Metanephros (tissue), 2 donors: ENCODE results near the gene SLC16A11. TPM values are rescaled to one million over a fixed set of nuclear protein-coding genes. Genes with fewer than 3 reads are reported as not detected.

ENCODE experiments used
- small RNA-seq: library from RNA; depleted of rRNA; stranded (forward); fragments of <200 nt; gene quantifications from one replicate; pipeline ENCODE3, GENCODE V24; 2014; ENCODE audit warnings: low replicate concordance
- total RNA-seq: library from RNA; depleted of rRNA; stranded (reverse); fragments of >200 nt; gene quantifications from one replicate; pipeline ENCODE4 v1.2.3, GENCODE V29; 2014

The SLC16A11 gene, protein sequence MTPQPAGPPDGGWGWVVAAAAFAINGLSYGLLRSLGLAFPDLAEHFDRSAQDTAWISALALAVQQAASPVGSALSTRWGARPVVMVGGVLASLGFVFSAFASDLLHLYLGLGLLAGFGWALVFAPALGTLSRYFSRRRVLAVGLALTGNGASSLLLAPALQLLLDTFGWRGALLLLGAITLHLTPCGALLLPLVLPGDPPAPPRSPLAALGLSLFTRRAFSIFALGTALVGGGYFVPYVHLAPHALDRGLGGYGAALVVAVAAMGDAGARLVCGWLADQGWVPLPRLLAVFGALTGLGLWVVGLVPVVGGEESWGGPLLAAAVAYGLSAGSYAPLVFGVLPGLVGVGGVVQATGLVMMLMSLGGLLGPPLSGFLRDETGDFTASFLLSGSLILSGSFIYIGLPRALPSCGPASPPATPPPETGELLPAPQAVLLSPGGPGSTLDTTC
- total RNA-seq: 0.41 TPM

DNA sequence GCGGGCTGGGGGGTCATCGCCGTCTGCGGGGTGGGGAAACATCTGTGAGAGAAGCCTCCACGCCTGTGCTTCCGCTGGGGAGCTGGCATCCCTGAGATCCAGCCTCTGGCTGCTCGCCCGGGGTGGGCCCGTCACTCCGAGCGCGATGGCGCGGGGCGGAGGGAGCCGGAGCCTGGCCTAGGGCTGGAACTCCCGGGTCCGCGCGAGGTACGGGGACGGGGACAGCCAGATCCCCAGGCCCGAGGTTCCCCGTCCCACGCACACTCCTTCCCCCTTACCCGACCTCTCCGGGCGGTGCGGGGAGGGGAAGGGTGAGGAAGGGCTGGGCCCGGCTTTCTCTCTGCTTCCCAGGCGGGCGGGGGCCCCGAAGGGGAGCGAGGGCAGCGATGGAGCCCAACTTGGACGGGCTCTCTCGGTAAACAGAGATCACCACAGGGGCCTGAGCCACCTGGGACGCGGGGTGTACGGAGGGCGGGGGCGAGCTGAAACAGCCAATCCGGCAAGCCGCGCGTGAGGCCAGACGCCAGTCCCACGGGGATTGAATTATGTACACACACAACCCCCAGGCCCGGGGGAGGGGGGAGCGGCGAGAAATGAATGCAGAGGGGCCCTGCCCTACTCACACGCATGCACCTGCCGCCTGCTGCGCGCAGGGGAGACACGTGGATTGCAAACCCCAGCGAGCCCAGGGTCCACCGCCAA, at the start of gene SLC16A11:
Gene SLC16A11, minus strand, starts transcription at position 596 of the 702 bp plus-strand sequence. Its CDS starts 579 bp downstream, at position 17.

DNA sequence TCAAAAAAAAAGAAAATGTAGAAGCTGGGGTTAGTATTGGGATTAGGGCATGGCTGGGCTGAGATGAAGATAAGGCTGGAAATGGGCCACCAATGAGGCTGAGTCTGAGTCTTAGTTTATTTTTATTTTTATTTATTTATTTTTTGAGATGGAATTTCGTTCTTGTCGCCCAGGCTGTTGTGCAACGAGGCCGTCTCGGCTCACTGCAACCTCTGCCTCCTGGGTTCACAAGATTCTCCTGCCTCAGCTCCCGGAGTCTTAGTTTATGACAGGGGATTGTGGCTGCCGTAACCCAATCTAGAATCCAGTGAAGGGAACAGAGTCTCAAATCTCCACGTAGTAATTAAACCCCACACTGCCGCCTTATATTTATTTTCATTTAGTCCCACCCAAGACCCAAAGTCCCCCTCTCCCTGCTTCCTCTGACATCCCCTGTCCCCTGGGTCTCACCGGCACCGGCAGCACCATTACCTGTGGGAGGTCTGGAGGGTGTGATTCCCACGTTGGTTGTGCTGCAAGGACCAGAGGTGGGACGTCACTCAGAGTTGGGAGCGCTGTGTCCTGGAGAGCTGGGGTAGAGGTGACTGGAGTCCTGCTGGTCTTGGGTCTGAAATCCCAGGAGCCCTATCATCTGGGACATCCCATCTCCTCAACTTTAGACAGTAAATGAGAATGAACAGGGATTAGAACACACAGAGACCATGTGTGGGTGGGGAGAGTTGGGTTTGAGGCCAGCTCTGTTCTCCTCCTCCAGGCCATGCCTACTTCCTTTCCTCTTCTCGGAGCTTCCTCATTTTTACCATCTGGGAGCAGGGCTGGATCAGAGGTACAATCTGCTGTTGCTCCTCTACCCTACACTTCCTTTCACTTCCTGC, 35.9 kb upstream of the SLC16A11 start, which contains the start of gene CLEC10A:
Gene CLEC10A, minus strand, starts transcription at position 671 of the 875 bp plus-strand sequence. CDS start 1,439 bp downstream, outside the sequence.

DNA sequence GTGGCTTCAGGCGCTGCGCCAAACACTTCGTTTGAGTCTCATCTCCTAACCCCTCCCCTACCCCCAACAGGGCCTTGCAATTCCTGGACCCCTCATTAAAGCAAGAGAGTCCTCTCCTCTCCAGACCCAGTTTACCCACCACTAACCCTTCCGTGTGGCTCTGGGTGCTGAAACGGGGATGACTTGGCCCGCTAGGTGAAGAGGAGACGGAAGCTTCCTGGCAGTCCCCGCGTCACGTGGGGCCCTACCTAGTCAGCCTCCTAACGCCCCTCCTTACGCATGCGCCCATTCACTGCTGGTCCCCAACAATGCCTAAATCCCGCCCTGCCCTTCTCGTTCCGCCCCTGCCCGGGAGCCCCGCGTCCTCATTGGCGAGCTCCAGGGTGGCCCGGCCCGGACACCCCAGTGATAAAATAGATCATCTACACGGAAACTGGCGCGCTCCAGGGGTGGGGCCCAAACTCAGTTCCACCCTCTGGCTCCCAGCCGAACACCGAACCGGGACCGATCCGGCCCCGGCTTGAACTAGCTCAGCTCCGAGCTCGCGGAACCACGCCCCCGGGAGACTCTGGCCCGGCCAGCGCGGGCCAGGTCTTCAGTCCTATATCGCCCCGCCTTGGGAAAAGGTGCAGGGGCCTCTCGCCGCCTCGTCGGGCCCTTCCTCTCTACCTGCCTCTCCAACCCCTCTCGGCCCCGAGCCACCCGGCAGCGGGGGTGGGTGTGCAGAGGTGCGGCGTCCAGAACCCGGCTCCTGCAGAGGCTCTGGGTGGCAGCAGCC, 8.1 kb downstream of the SLC16A11 start, which contains the start of gene SLC16A13:
Gene SLC16A13, plus strand, starts transcription at position 425 of the 778 bp plus-strand sequence. CDS start 368 bp downstream, outside the sequence.

DNA sequence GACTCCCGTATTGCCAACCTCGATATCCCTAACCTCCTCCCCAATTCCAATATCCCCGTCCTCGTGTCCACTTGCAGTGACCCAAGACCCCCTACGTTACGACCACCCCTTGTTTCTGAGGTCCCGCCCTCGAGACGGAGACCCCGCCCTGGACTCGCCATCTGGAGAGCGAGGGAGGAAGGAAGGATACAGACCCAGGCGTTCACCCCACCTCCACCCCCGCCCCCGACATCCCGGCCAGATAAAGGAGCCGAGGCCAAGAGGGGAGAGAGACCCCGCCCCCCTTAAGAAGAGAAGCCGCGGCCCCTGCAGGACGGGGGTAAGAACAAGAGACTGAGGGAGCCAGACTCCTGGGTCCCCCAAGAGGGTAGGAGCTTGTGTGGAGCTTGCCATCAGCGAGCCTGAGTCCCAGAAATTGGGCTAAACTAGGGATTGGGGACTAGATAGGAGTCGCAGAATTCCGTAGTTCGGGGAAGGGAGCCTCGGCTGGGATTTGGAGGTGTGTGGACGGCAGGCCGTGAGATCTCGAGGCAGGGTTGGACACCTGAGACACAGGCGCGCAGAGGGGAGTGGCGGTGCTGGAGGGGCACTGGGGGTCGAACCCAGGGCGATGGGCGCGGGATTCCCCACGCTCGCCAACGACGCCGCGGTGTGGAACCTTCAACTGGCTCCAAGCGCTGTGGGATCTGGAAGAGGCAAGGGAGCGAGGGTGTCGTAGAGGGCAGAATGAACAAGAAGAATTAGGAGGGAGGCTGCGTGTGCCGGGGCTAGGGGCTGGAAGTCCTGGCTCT, 20.9 kb downstream of the SLC16A11 start, which contains the start of gene BCL6B:
Gene BCL6B, plus strand, starts transcription at position 270 of the 791 bp plus-strand sequence. CDS start 622 bp downstream, outside the sequence.

DNA sequence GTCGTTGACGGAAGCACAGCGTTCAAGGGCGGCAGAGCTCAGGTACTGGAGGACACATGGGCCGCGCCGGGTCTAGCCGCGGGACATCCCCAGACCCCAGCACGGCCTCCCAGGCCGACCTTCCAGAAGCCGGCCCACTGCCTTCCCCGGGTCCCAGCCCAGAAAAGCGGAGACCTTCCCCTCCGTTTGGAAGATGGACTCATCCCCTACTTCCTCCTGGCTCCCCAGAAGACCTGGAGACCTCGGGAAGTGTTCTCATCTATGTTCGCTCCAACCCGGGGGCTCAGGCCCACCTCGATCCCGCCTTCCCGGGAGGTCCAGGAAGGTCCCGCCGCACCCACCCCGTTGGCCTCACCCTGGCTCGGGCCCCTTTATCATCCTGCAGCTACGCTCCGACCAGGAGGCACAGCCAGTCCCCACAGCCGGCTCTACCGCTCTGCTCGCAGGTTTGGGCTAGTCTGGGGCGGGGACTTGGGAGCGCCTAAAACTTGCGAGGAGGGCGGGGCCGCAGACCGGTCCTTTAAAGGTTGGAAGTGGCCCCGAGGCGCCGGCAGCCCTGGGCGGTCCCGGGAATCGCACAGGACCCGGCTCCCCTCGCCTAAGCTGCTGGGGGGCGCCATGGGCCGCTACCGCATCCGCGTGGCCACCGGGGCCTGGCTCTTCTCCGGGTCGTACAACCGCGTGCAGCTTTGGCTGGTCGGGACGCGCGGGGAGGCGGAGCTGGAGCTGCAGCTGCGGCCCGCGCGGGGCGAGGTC, 48.2 kb downstream of the SLC16A11 start, which contains the start of gene ALOX12:
Gene ALOX12, plus strand, starts transcription at position 550 of the 756 bp plus-strand sequence. Its CDS starts 69 bp downstream, at position 619.

Small RNA genes within 50 kb of the gene (small RNA-seq; reads per million reads assigned to genes)
- gene AC120057.1: not detected

Other genes with a start within 250 kb of the SLC16A11 start
- 0.70 TPM for gene TEKT1, start 212.4 kb downstream of the SLC16A11 start, total RNA-seq
- 0.64 TPM for gene ALOX12, start 48.0 kb downstream of the SLC16A11 start, total RNA-seq
- gene RNASEK, start 31.5 kb downstream of the SLC16A11 start, total RNA-seq: 96.7 TPM
- gene BCL6B, start 21.0 kb downstream of the SLC16A11 start, total RNA-seq: 20.3 TPM
- 1.6 TPM for gene SLC16A13, start 8.1 kb downstream of the SLC16A11 start, total RNA-seq
- gene CLEC10A, start 36.2 kb upstream of the SLC16A11 start, total RNA-seq: 4.8 TPM
- gene ASGR2, start 70.7 kb upstream of the SLC16A11 start, total RNA-seq: 2.2 TPM
- 5.5 TPM for gene ASGR1, start 135.3 kb upstream of the SLC16A11 start, total RNA-seq
- gene DLG4, start 175.7 kb upstream of the SLC16A11 start, total RNA-seq: 36.0 TPM
- 342 TPM for gene ACADVL, start 175.8 kb upstream of the SLC16A11 start, total RNA-seq
- gene DVL2, start 190.4 kb upstream of the SLC16A11 start, total RNA-seq: 73.5 TPM
- gene PHF23, start 195.4 kb upstream of the SLC16A11 start, total RNA-seq: 44.4 TPM
- gene GABARAP, start 198.4 kb upstream of the SLC16A11 start, total RNA-seq: 226 TPM
- gene CTDNEP1, start 207.6 kb upstream of the SLC16A11 start, total RNA-seq: 77.3 TPM
- 27.2 TPM for gene ELP5, start 208.1 kb upstream of the SLC16A11 start, total RNA-seq
- gene CLDN7, start 218.4 kb upstream of the SLC16A11 start, total RNA-seq: 65.5 TPM
- 19.6 TPM for gene SLC2A4, start 237.6 kb upstream of the SLC16A11 start, total RNA-seq